Measurements from ENCODE around the gene SGPP2. TPM values are rescaled to one million over a fixed set of nuclear protein-coding genes. Genes with fewer than 3 reads are reported as not detected.

The SGPP2 gene
- total RNA-seq, 4 donors from 2014 or later = 33.6 to 66.0 (median 49.4) TPM

DNA sequence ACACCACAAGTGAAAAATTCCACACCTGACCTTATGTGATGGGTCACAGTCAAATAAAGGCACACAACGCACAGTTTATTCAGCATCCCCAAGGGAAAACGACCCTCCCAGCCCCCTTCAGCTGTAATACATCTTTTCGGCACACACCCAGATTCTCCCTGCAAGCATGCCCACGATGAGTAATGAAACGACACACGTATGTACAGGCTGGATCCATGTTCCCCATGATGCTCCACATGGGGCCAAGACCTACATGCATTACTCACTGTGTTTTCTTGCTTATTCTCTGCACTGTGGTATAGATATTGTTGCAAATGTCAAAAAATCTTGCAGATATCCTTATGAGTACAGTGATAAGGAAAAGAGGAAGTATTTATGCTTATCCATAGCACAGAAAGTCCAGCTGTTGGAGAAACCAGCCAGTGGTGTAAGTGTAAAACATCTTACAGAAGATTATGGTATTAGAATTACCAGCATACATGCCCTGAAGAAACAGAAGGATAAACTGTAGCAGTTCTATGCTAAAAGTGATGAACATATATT lies 32.5 kb upstream of the SGPP2 start:
- H3K4me3 ChIP-seq = no peak overlapping the region
- H3K36me3 ChIP-seq = no peaks in the 10 kb centered on the region
- H3K9me3 ChIP-seq = no peaks in the 10 kb centered on the region
- no peak for TF ChIP-seq POLR2A (IDR thresholded peaks at IDR 0.05)
- TF ChIP-seq, protein P1, sequence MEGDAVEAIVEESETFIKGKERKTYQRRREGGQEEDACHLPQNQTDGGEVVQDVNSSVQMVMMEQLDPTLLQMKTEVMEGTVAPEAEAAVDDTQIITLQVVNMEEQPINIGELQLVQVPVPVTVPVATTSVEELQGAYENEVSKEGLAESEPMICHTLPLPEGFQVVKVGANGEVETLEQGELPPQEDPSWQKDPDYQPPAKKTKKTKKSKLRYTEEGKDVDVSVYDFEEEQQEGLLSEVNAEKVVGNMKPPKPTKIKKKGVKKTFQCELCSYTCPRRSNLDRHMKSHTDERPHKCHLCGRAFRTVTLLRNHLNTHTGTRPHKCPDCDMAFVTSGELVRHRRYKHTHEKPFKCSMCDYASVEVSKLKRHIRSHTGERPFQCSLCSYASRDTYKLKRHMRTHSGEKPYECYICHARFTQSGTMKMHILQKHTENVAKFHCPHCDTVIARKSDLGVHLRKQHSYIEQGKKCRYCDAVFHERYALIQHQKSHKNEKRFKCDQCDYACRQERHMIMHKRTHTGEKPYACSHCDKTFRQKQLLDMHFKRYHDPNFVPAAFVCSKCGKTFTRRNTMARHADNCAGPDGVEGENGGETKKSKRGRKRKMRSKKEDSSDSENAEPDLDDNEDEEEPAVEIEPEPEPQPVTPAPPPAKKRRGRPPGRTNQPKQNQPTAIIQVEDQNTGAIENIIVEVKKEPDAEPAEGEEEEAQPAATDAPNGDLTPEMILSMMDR (IDR thresholded peaks at IDR 0.05) = no peak
- H3K27me3 ChIP-seq = no peaks in the 10 kb centered on the region
- no peak overlapping the region for H3K27ac ChIP-seq
- 62 to 63% methylated on average over 5 to 6 of the region's 6 CpGs for WGBS, 2 donors
- DNase-seq = no peak
- intact Hi-C loops (cut with DNase I) = no loop called here
- no peaks in the 10 kb centered on the region for H3K4me1 ChIP-seq

GRCh38 chr2:222393733-222394267 lies 30.5 kb upstream of the SGPP2 start:
- Histone ChIP-seq H3K4me3 (no peak overlapping the region), H3K36me3 (no peaks in the 10 kb centered on the region), H3K9me3 (no peaks in the 10 kb centered on the region), H3K4me1 (no peaks in the 10 kb centered on the region), H3K27ac (no peak overlapping the region), H3K27me3 (no peaks in the 10 kb centered on the region)
- TF ChIP-seq, protein P1 (IDR thresholded peaks at IDR 0.05) = no peak
- no peak for TF ChIP-seq POLR2A (IDR thresholded peaks at IDR 0.05)
- 73 to 81% methylated on average over 4 of the region's 4 CpGs for WGBS, 2 donors
- DNase-seq = no peak
- intact Hi-C loops (cut with DNase I) = no loop called here

- DNase-seq = no peak
- Histone ChIP-seq H3K9me3 (no peaks in the 10 kb centered on the region), H3K4me3 (no peak overlapping the region), H3K4me1 (no peaks in the 10 kb centered on the region), H3K27ac (no peak overlapping the region), H3K36me3 (no peaks in the 10 kb centered on the region), H3K27me3 (no peaks in the 10 kb centered on the region)
- intact Hi-C loops (cut with DNase I) = no loop called here
- 60 to 75% methylated on average over 1 of the region's 1 CpG for WGBS, 2 donors
- TF ChIP-seq POLR2A (IDR thresholded peaks at IDR 0.05) = no peak
- TF ChIP-seq, protein P1 (IDR thresholded peaks at IDR 0.05) = no peak
These were observed 25.9 kb upstream of the SGPP2 start for GRCh38 chr2:222398446-222398885.

DNA sequence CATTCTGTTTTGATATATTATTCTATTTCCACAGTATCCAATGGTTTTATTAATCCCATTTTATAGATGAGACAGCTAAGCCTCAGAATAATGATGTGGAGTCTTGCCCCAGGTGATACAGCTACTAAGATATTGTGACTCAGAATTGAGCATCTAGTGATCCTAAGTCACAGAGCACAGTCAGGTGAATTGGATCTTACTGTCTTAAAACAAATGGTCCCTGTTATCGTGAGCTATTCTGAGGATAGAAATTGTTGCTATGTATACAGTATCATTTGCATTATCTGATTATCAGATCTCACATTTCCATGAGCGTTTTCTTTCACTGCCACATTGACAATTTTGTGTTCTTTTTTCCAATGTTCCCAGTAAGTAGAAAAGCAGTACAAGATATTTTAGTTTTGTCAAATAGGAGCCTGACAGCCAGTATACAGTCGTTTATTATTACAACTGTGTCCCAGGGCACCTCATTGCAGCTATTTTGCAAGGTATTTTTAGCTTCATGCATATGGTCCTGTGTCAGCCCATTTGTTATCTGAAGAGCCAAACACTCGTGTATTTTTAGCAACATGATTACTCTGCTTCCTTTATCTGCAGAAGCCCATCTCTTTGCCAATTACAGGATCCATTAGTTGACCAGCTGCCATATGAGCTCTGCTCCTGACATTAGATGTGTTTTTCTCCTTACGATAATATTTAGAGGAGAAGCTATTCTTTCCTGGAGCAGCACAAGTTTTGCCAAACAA lies 25.1 kb upstream of the SGPP2 start:
- intact Hi-C loops (cut with DNase I) = no loop called here
- no peaks in the 10 kb centered on the region for H3K4me1 ChIP-seq
- no peaks in the 10 kb centered on the region for H3K9me3 ChIP-seq
- no peaks in the 10 kb centered on the region for H3K36me3 ChIP-seq
- no peak for DNase-seq
- no peak overlapping the region for H3K4me3 ChIP-seq
- H3K27ac ChIP-seq = no peak overlapping the region
- TF ChIP-seq POLR2A (IDR thresholded peaks at IDR 0.05) = no peak
- TF ChIP-seq, protein P1 (IDR thresholded peaks at IDR 0.05) = no peak
- 42 to 46% methylated on average over 5 of the region's 5 CpGs for WGBS, 2 donors
- H3K27me3 ChIP-seq = no peaks in the 10 kb centered on the region

DNA sequence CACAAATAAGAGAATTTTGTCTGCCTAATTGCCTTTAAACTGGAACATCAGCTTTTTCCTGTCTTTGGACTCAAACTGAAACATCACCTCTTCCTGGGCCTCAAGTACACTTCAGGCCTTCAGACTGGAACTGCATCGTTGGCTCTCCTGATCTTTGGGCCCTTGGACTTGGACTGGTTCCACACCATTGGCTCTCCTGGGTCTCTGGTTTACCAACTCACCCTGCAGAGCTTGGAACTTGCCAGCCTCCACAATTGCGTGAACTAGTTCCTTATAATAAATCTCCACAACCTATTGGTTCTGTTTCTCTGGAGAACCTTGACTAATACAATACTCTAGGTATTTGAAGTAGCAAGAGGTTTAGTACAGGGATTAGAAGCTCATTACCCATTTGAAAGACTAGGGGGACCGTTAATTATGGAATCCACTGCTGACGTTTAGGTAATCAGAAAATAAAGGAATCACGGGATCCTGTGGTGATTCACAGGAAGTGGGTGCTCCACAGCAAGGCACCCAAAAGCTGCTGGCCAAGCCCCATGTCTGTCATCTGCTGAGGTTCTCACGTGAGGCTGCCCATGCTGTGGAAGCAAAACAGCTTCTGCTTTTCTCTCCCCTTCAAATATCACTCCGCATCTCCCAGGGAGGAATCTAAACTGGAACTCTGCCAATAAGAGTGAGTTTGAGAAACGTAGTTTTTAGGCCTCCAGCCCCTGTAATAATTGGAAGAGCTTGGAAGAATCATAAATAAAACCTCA lies 20.0 kb upstream of the SGPP2 start:
- no peak for DNase-seq
- intact Hi-C loops (cut with DNase I) = no loop called here
- WGBS, 2 donors = 55 to 60% methylated on average over 8 of the region's 8 CpGs
- Histone ChIP-seq H3K36me3 (no peaks in the 10 kb centered on the region), H3K4me3 (no peak overlapping the region), H3K27me3 (no peaks in the 10 kb centered on the region), H3K4me1 (peaks cover 0 to 22% (median 0%) of the 10 kb centered on the region in 3 donors), H3K27ac (no peak overlapping the region), H3K9me3 (no peaks in the 10 kb centered on the region)
- TF ChIP-seq, protein P1 (IDR thresholded peaks at IDR 0.05) = no peak
- TF ChIP-seq POLR2A (IDR thresholded peaks at IDR 0.05) = no peak
